ENCODE measurements around the gene INO80B.
"Not testable (repeated sequence)": the region's sequence is repeated elsewhere in the genome, so short reads cannot be mapped to it uniquely, and the experiment has no call there.

Gene INO80B

GRCh38 chr2:74464406-74464805, 9.5 kb downstream of the INO80B start:
- no peak for DNase-seq (ENCODE audit: low read depth)
- no peak for TF ChIP-seq CTCF (conservative IDR thresholded peaks at IDR 0.05; ENCODE audit: low read depth, low read length)
- H3K4me3 ChIP-seq (ENCODE audit: low read length), result peak overlapping the region; percentile 79

- DNase-seq (ENCODE audit: low read depth), result not testable (repeated sequence)
Measured at GRCh38 chr2:74470742-74471141, 15.9 kb downstream of the INO80B start.

GRCh38 chr2:74471332-74472065, 16.6 kb downstream of the INO80B start:
- no peak for DNase-seq (ENCODE audit: low read depth)
- H3K4me3 ChIP-seq (ENCODE audit: low read length), result peak overlapping the region; percentile 68
- TF ChIP-seq CTCF (conservative IDR thresholded peaks at IDR 0.05; ENCODE audit: low read depth, low read length), result no peak

More at GRCh38 chr2:74470742-74471141, 15.9 kb downstream of the INO80B start:
- H3K4me3 ChIP-seq (ENCODE audit: low read length), result not testable (repeated sequence)

GRCh38 chr2:74472086-74472944, 17.4 kb downstream of the INO80B start, which contains the start of gene MRPL53:
Gene MRPL53, minus strand, starts transcription at chr2:74472680. Its CDS starts 20 bp downstream, at chr2:74472660.
- H3K4me3 ChIP-seq (ENCODE audit: low read length), result peak within 1 kb of the TSS; percentile 68
- peak; percentile 71 for DNase-seq (ENCODE audit: low read depth)
- no peak for TF ChIP-seq CTCF (conservative IDR thresholded peaks at IDR 0.05; ENCODE audit: low read depth, low read length)

GRCh38 chr2:74472945-74473258, 18.0 kb downstream of the INO80B start:
- no peak for TF ChIP-seq CTCF (conservative IDR thresholded peaks at IDR 0.05; ENCODE audit: low read depth, low read length)
- DNase-seq (ENCODE audit: low read depth), result no peak
- H3K4me3 ChIP-seq (ENCODE audit: low read length), result peak overlapping the region; percentile 68

GRCh38 chr2:74474481-74474880, 19.6 kb downstream of the INO80B start:
- no peak for TF ChIP-seq CTCF (conservative IDR thresholded peaks at IDR 0.05; ENCODE audit: low read depth, low read length)
- DNase-seq (ENCODE audit: low read depth), result no peak
- no peak overlapping the region for H3K4me3 ChIP-seq (ENCODE audit: low read length)

GRCh38 chr2:74474899-74475298, 20.0 kb downstream of the INO80B start:
- H3K4me3 ChIP-seq (ENCODE audit: low read length), result no peak overlapping the region
- DNase-seq (ENCODE audit: low read depth), result no peak
- TF ChIP-seq CTCF (conservative IDR thresholded peaks at IDR 0.05; ENCODE audit: low read depth, low read length), result peak; percentile 44
